GM21447 (cell line): ENCODE data around the gene CCDC124.
"Not testable (repeated sequence)": the region's sequence is repeated elsewhere in the genome, so short reads cannot be mapped to it uniquely, and the experiment has no call there.

Experiments used
- ATAC-seq: cut with Tn5 transposase; IDR thresholded peaks from one replicate; pipeline ENCODE4 v1.9.1; 2021; ENCODE audit not compliant: unreplicated experiment

The CCDC124 gene, protein sequence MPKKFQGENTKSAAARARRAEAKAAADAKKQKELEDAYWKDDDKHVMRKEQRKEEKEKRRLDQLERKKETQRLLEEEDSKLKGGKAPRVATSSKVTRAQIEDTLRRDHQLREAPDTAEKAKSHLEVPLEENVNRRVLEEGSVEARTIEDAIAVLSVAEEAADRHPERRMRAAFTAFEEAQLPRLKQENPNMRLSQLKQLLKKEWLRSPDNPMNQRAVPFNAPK

DNA sequence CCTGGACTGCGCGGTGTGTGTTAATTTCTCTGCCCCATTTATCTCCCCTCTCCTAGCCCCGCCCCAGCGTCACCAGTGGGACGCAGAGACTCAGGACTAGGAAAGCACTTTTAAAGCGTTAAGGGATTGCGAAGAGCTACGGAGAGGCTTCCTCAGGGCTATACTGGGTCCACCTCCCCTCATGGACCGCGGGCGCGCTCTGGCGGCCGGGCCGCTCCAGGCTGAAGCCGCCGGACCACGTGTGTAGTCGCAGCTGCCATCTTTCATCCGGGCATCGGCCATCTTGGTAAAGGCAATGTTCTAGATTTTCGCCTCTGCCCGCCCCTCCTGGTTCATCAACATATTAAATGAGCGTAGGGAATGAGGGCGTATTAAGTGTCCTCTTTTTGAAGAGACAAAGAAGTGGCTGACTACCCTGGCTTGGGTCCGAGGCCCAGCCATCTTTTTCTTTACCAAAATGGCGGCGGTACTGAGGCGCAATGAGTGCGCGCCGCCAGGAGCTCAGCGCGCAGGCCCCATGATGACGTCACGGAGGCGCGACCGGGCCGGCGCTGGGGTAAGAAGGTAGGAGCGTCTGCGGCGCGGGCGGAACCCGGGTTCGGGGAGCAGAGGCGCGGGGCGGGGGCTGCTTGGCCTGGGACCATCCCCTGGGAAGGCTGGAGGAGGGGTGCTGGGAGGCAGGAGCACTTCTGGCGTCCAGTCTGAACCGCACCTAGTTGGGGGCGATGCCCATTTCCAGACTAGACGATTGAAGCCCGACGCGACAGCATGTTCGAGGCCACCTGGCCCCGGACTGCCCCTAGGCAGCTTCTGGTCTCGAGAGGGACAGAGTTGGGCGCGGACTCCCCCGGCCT lies at the start of gene CCDC124:
TSS of gene CCDC124 (plus strand) at position 531 of the 854 bp plus-strand sequence. CDS start 3,406 bp downstream, outside the sequence.
- peak; percentile 65 for ATAC-seq

GRCh38 chr19:17883627-17884410 lies 49.0 kb upstream of the CCDC124 start:
- no peak for ATAC-seq

GRCh38 chr19:17886515-17886914 lies 46.3 kb upstream of the CCDC124 start:
- ATAC-seq = no peak

- ATAC-seq = not testable (repeated sequence)
These were observed 45.6 kb upstream of the CCDC124 start for GRCh38 chr19:17887221-17887620.

DNA sequence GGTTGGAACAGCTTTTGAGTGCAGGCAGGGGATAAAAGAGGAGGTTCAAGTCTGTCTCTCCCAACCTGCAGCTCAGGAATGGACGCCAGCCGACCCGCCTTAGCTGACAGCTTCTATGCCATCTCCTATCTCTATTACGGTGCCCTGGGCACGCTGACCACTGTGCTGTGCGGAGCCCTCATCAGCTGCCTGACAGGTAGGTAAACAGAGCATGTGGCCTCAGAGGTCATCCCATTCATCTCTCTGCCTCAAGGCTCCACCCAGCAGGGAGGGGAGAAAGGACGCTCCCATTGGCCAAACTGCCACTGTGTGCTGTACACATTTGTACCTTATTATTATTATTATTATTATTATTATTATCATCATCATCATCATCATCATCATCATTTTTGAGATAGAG lies 44.6 kb upstream of the CCDC124 start:
- ATAC-seq = no peak

- ATAC-seq = no peak
These were observed 43.1 kb upstream of the CCDC124 start for GRCh38 chr19:17889609-17890214.

GRCh38 chr19:17893766-17894165 lies 39.0 kb upstream of the CCDC124 start:
- no peak for ATAC-seq

DNA sequence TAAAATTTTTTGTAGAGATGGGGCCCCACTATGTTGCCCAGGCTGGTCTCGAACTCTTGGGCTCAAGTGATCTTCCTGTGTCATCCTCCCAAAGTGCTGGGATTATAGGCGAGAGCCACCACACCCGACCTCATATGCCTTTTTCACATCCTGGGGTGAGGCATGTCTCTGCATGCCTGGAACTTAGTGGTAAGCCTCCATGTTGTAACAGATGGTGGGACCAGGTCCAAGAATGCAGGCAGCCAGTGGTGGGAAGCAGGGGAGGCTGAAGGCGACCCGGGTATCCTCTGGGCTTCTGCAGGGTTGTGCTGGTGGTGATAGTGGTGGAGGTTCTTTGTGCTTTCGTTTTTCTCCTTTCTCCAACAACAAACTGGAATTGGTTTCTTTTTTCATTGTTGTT lies 30.1 kb upstream of the CCDC124 start:
- ATAC-seq = no peak

GRCh38 chr19:17908244-17908643 lies 24.6 kb upstream of the CCDC124 start:
- no peak for ATAC-seq

GRCh38 chr19:17909003-17909732 lies 23.6 kb upstream of the CCDC124 start:
- ATAC-seq = no peak

DNA sequence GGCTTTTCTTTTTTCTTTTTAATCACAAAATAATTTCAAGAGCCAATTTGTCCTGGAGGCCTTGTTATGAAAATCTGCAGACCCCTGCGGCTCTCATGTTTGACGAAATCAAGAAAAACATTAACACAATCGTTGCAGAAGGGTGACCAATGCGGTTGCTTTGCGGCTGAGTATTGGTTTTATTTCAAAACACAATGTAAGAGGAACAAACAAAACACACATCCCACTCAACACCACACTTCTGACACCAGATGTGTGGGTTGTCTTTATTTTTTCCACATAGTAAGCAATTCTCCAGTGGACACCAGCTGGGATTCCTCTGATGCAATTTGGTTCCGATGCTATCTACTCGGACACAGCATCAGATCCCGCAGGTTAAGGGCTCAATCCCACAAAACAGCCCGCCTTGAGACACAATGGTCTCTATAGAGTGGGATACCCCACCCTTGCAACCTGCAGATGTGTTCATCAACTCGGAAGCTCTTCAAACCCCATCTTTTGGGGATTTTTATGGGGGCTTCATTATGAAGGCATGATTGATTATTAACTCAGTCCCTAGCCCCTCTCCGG lies 21.9 kb upstream of the CCDC124 start:
- ATAC-seq = no peak

GRCh38 chr19:17915940-17916593 lies 16.7 kb upstream of the CCDC124 start:
- no peak for ATAC-seq

DNA sequence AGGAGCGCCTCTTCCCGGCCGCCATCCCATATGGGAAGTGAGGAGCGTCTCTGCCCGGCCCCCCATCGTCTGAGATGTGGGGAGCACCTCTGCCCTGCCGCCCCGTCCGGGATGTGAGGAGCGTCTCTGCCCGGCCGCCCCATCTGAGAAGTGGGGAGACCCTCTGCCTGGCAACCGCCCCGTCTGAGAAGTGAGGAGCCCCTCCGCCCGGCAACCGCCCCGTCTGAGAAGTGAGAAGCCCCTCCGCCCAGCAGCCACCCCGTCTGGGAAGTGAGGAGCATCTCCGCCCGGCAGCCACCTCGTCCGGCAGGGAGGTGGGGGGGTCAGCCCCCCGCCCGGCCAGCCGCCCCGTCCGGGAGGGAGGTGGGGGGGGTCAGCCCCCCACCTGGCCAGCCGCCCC lies 14.7 kb upstream of the CCDC124 start:
- ATAC-seq = not testable (repeated sequence)

DNA sequence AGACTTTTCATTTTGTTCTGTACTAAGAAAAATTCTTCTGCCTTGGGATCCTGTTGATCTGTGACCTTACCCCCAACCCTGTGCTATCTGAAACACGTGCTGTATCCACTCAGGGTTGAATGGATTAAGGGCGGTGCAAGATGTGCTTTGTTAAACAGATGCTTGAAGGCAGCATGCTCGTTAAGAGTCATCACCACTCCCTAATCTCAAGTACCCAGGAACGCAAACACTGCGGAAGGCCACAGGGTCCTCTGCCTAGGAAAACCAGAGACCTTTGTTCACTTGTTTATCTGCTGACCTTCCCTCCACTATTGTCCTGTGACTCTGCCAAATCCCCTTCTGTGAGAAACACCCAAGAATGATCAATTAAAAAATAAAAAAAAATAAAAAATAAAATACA lies 13.7 kb upstream of the CCDC124 start:
- not testable (repeated sequence) for ATAC-seq

DNA sequence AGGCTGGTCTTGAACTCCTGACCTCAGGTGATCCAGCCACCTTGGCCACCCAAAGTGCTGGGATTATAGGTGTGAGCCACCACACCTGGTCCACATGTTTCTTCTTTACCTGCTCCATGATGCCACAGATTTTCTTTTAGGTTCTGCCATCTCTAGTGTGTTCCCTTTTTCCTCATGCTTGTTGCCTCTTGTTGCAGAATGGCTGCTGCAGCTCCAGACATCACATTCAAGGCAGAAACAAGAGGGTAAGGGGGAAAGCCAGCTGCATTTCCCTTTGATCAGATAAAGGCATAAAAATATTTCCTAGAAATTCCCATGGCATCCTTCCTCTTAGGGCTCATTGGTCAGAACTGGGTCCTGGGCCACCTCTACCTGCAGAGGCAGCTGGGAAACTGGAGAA lies 12.3 kb upstream of the CCDC124 start:
- no peak for ATAC-seq

- no peak for ATAC-seq
These were observed 10.7 kb upstream of the CCDC124 start for GRCh38 chr19:17922138-17922537.

DNA sequence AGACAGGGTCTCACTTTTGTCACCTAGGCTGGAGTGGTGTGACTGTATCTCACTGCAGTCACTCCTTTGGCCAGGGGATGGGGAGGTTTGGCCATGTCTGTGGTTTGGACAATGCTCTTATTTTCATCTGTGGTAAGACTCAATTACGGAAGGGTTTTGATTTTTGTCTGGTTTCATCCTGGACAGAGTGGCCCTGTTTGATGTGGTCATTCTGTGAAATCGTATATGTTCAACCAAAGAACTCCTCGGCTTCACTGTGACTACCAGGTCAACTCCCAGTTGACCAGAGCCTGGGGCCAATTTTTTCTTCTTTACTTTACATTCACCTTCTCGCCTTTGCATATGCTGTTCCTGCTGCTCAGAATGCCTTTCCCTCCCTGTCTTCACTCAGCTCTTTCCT lies 6.8 kb upstream of the CCDC124 start:
- ATAC-seq = no peak

GRCh38 chr19:17929056-17929455 lies 3.8 kb upstream of the CCDC124 start:
- ATAC-seq = no peak

DNA sequence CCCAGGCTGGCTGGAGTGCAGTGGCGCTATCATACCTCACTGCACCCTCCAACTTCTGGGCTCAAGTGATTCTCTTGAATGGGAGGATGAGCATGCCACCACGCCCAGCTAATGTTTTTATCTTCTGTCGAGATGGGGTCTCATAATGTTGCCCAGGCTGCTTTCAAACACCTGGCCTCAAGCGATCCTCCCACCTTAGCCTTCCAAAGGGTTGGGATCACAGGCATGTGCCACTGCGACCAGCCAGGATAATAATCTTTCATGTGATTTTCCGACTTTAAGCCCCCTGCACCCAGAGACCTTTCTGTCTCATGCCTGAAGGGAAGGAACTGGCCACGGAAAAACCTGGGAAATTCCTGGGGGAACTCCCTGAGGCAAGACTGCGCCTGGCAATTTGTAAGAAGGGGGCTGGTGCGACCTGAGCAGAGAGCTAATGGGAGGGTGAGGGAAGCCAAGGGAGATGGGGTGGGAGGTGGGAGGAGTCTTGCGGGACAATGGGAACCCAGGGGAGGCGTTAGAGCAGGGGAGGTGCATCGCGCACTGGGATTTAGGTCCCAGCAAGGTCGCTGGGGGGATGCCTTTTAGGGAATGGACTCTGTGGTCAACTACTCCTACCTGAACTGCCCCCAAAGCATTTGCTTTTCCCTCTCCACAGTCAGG lies 1.2 kb upstream of the CCDC124 start:
- ATAC-seq = no peak
